Adrenal gland (tissue), 12 donors: ENCODE data around the gene GLB1L3. TPM values are rescaled to one million over a fixed set of nuclear protein-coding genes. Genes with fewer than 3 reads are reported as not detected.

Experiments
- DNase-seq, 7 donors: peaks; one replicate each; pipeline ENCODE4 v3.0.0-alpha.2; 2019 to 2020
- H3K27ac ChIP-seq, 5 donors: fragments of 200-600 bp; sonication (generic) in 4 of 5; 1 replicate in 3 of 5; 2 replicates in 2 of 5; pipeline versions ENCODE4 v1.5.1 to v1.8.0; 2016 to 2020; ENCODE audit warnings: mild to moderate bottlenecking in 1 of 5
- H3K27me3 ChIP-seq: fragments of 200-600 bp; 2 replicates; pipeline ENCODE4 v1.8.0; 2021
- H3K36me3 ChIP-seq, 2 donors: fragments of 200-600 bp; replicated peaks in 1 of 2; 1 replicate in 1 of 2; 2 replicates in 1 of 2; pipeline versions ENCODE4 v1.5.1 to v1.8.0; 2018 to 2022
- H3K4me1 ChIP-seq, 2 donors: fragments of 200-600 bp; replicated peaks in 1 of 2; 1 replicate in 1 of 2; 2 replicates in 1 of 2; pipeline versions ENCODE4 v1.5.1 to v1.8.0; 2018 to 2021
- H3K4me3 ChIP-seq, 4 donors: fragments of 200-600 bp; sonication (generic) in 3 of 4; one replicate each; pipeline ENCODE4 v1.5.1; 2016 to 2018
- H3K9me3 ChIP-seq, 3 donors: fragments of 200-600 bp; sonication (generic) in 1 of 3; replicated peaks in 1 of 3; 1 replicate in 2 of 3; 2 replicates in 1 of 3; pipeline versions ENCODE4 v1.5.1 to v1.8.0; 2016 to 2021
- CTCF ChIP-seq, 6 experiments: fragments of 450-650 bp in 4 of 6; fragments of 200-600 bp in 2 of 6; sonication (generic) in 1 of 6; IDR thresholded peaks; 1 replicate in 5 of 6; 2 replicates in 1 of 6; pipeline versions ENCODE4 v1.5.1 to v1.8.0; 2016 to 2021; ENCODE audit warnings: antibody characterized with exemption in 6 of 6, mild to moderate bottlenecking in 2 of 6, moderate library complexity in 1 of 6
- POLR2A ChIP-seq, 2 donors: fragments of 450-650 bp; IDR thresholded peaks; one replicate each; pipeline ENCODE4 v1.6.1; 2017; ENCODE audit warnings: antibody characterized with exemption in 2 of 2, mild to moderate bottlenecking in 2 of 2, moderate library complexity in 1 of 2
- WGBS, 4 donors: extraction: QIAGEN DNeasy Blood & Tissue Kit in 2 of 4; methylation state at CpG; one replicate each; pipeline versions ENCODE4 v1.1.5 to v1.1.7; 2013 to 2017; 5-methylcytosine and 5-hydroxymethylcytosine counted together
- intact Hi-C, 2 donors: fragments of 100-400 bp; cut with DNase I; formaldehyde crosslinking; loops; one replicate each; pipeline versions ENCODE4 v1.14.1 to v1.15.0; 2022 to 2023
- polyA plus RNA-seq, 3 donors: library from polyadenylated mRNA; stranded (reverse); fragments of 200-250 nt in 2 of 3; fragments of 350-450 nt in 1 of 3; fragmentation: Illumina TruSeq in 1 of 3; extraction: RNeasy Lipid Tissue Mini Kit (QIAGEN cat#74804) in 1 of 3; gene quantifications; one replicate each; pipeline ENCODE4 v1.2.3, GENCODE V29; 2013 to 2014
- total RNA-seq, 9 donors: library from RNA; depleted of rRNA in 4 of 9; stranded (reverse); fragments of >200 nt in 4 of 9; fragments of 120-200 nt in 1 of 9; fragmentation: NEBNext Ultra II Directional in 1 of 9; extraction: Animal tissue kit (Norgen Biotek cat#: 25700) in 1 of 9; gene quantifications; one replicate each; pipeline versions ENCODE4 v1.1.0 to v1.2.4, GENCODE V29; 2013 to 2023
- donor health status: healthy with polysubstance abuse.
- donor health status: Bipolar disorder and iron deficiency.
- donor health status: DM: yes; HTN: yes; CAD: no.
- donor health status: DM: no; HTN: no; CAD: no.
- donor health status: DM: no; HTN: no; CAD: no.
- donor health status: DM: yes; HTN: yes; CAD: no.

GLB1L3 gene
- total and polyA plus RNA-seq, 12 donors = 0.06 to 1.4 (median 0.51) TPM; not detected in 5

- no peaks in the 10 kb centered on the region for H3K9me3 ChIP-seq
- H3K27me3 ChIP-seq = peaks cover 4% of the 10 kb centered on the region
- intact Hi-C loops = no loop called here
- TF ChIP-seq CTCF (IDR thresholded peaks at IDR 0.05) (no peak), POLR2A (IDR thresholded peaks at IDR 0.05) (no peak)
- DNase-seq = no peak
- H3K36me3 ChIP-seq = peaks cover 0 to 18% of the 10 kb centered on the region in 2 donors
- no peak overlapping the region for H3K27ac ChIP-seq
- H3K4me3 ChIP-seq = no peak overlapping the region
- H3K4me1 ChIP-seq = no peaks in the 10 kb centered on the region
- 58 to 83% (median 64%) methylated on average over 3 of the region's 3 CpGs for WGBS, 4 donors
Measured at GRCh38 chr11:134266841-134267251, 9.3 kb upstream of the GLB1L3 start.

GRCh38 chr11:134267461-134267860 lies 8.7 kb upstream of the GLB1L3 start:
- H3K27me3 ChIP-seq = peaks cover 6% of the 10 kb centered on the region
- peaks cover 0 to 12% of the 10 kb centered on the region in 2 donors for H3K36me3 ChIP-seq
- H3K27ac ChIP-seq = no peak overlapping the region
- no peak for DNase-seq
- no peak for TF ChIP-seq POLR2A (IDR thresholded peaks at IDR 0.05)
- TF ChIP-seq CTCF (IDR thresholded peaks at IDR 0.05) = no peak
- WGBS, 4 donors = 70 to 80% (median 73%) methylated on average over 5 of the region's 5 CpGs
- H3K9me3 ChIP-seq = no peaks in the 10 kb centered on the region
- H3K4me3 ChIP-seq = no peak overlapping the region
- no peaks in the 10 kb centered on the region for H3K4me1 ChIP-seq
- intact Hi-C loops = no loop called here

GRCh38 chr11:134267966-134268365 lies 8.2 kb upstream of the GLB1L3 start:
- TF ChIP-seq POLR2A (IDR thresholded peaks at IDR 0.05) (no peak), CTCF (IDR thresholded peaks at IDR 0.05) (no peak)
- DNase-seq = no peak
- Histone ChIP-seq H3K27ac (no peak overlapping the region), H3K4me3 (no peak overlapping the region), H3K4me1 (no peaks in the 10 kb centered on the region), H3K9me3 (no peaks in the 10 kb centered on the region), H3K27me3 (peaks cover 11% of the 10 kb centered on the region), H3K36me3 (peaks cover 0 to 7% of the 10 kb centered on the region in 2 donors)
- intact Hi-C loops = no loop called here
- 81 to 85% (median 83%) methylated on average over 10 to 11 of the region's 11 CpGs for whole genome bisulfite sequencing, 4 donors

- H3K4me3 ChIP-seq = no peak overlapping the region
- H3K27ac ChIP-seq = no peak overlapping the region
- 14 to 39% (median 34%) methylated on average over 2 to 5 of the region's 5 CpGs for WGBS, 4 donors
- no peaks in the 10 kb centered on the region for H3K9me3 ChIP-seq
- TF ChIP-seq POLR2A (IDR thresholded peaks at IDR 0.05) = no peak
- no peak for TF ChIP-seq CTCF (IDR thresholded peaks at IDR 0.05)
- DNase-seq = no peak
- no peaks in the 10 kb centered on the region for H3K36me3 ChIP-seq
- intact Hi-C loops = no loop called here
- peaks cover 33% of the 10 kb centered on the region for H3K27me3 ChIP-seq
- no peaks in the 10 kb centered on the region for H3K4me1 ChIP-seq
Measured at GRCh38 chr11:134270250-134270714, 5.9 kb upstream of the GLB1L3 start.
